CD8-positive, alpha-beta memory T cell (primary cell): ENCODE data around the gene SLC26A4. TPM values are rescaled to one million over a fixed set of nuclear protein-coding genes. Genes with fewer than 3 reads are reported as not detected.

ENCODE experiments used
- CTCF ChIA-PET: fragments of 350-600 bp; sonication (Branson Sonifier 250); formaldehyde crosslinking; loops from one replicate; lab custom pipeline; 2021; ENCODE audit warnings: antibody characterized with exemption; lab: Charles Lee
- POLR2A ChIA-PET: fragments of 350-600 bp; sonication (Branson Sonifier 250); formaldehyde crosslinking; loops from one replicate; lab custom pipeline; 2021; ENCODE audit warnings: antibody characterized with exemption; lab: Charles Lee
- DNase-seq, 5 donors: peaks; one replicate each; pipeline versions ENCODE4 v3.0.0 to v3.0.0-alpha.2; 2020 to 2022; ENCODE audit warnings: mixed read lengths in 1 of 5
- H3K27ac ChIP-seq: one replicate; pipeline ENCODE4 v1.7.0; 2013; ENCODE audit warnings: low read depth, mild to moderate bottlenecking, low read length, moderate library complexity
- H3K27me3 ChIP-seq: 2 replicates; pipeline ENCODE4 v1.7.0; 2013; ENCODE audit warnings: low read length, mild to moderate bottlenecking; ENCODE audit not compliant: insufficient read depth, poor library complexity, severe bottlenecking
- H3K36me3 ChIP-seq: 2 replicates; pipeline ENCODE4 v1.7.0; 2013; ENCODE audit warnings: mild to moderate bottlenecking, low read length, moderate library complexity; ENCODE audit not compliant: insufficient read depth
- H3K4me1 ChIP-seq: 2 replicates; pipeline ENCODE4 v1.7.0; 2013; ENCODE audit warnings: mild to moderate bottlenecking, low read length, moderate library complexity; ENCODE audit not compliant: insufficient read depth
- H3K4me3 ChIP-seq: 2 replicates; pipeline ENCODE4 v1.7.0; 2013; ENCODE audit warnings: mild to moderate bottlenecking, low read length
- H3K9me3 ChIP-seq: 2 replicates; pipeline ENCODE4 v1.7.0; 2013; ENCODE audit warnings: mild to moderate bottlenecking, low read length
- H3K27ac Mint-ChIP-seq, 8 donors: one replicate each; pipeline ENCODE4 v1.8.0; 2020 to 2021; ENCODE audit warnings: mixed read lengths in 8 of 8, mild to moderate bottlenecking in 6 of 8, inconsistent platforms in 3 of 8, moderate library complexity in 3 of 8
- H3K27me3 Mint-ChIP-seq, 2 donors: one replicate each; pipeline ENCODE4 v1.8.0; 2020 to 2021; ENCODE audit warnings: mixed read lengths in 2 of 2, mild to moderate bottlenecking in 1 of 2, moderate library complexity in 1 of 2
- H3K36me3 Mint-ChIP-seq, 3 donors: one replicate each; pipeline ENCODE4 v1.8.0; 2020 to 2021; ENCODE audit warnings: mixed read lengths in 3 of 3, inconsistent platforms in 1 of 3, mild to moderate bottlenecking in 1 of 3
- H3K4me1 Mint-ChIP-seq, 3 donors: one replicate each; pipeline ENCODE4 v1.8.0; 2020 to 2021; ENCODE audit warnings: mixed read lengths in 3 of 3, inconsistent platforms in 1 of 3, mild to moderate bottlenecking in 1 of 3
- H3K4me3 Mint-ChIP-seq, 7 donors: one replicate each; pipeline ENCODE4 v1.8.0; 2020 to 2021; ENCODE audit warnings: mixed read lengths in 7 of 7, mild to moderate bottlenecking in 6 of 7, moderate library complexity in 4 of 7, inconsistent platforms in 2 of 7
- H3K9me3 Mint-ChIP-seq, 5 donors: one replicate each; pipeline ENCODE4 v1.8.0; 2020 to 2022; ENCODE audit warnings: mixed read lengths in 5 of 5, mild to moderate bottlenecking in 3 of 5, moderate library complexity in 2 of 5, inconsistent platforms in 1 of 5
- polyA plus RNA-seq: library from polyadenylated mRNA; unstranded; fragments of 300-500 nt; fragmentation: Illumina TruSeq; gene quantifications from one replicate; pipeline ENCODE4 v1.2.3, GENCODE V29; 2021
- total RNA-seq, 2 experiments: library from RNA; stranded (reverse); gene quantifications; one replicate each; pipeline ENCODE4 v1.2.3, GENCODE V29; 2021

SLC26A4 gene
- total and polyA plus RNA-seq, 3 experiments from 2014 or later, result 0.78 to 2.1 TPM; not detected in 1

DNA sequence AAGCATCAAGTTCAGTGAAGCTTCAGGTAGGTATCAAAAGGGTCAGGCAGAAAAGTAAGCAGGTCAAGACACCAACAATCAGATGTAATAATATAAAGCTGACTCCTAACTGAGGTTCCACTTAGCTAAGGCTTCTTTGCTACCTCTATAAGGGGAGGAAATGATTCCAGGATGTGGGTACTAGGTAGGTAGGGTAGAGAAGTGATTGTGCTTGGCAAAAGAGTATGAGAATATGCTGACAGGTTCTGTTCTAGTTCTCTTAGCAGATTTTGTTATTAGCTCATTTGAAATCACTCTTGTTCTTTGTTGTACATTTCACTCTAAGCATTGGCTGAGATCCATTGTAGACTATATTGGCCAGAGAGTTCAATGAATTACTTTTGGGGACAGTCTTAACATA is 42.6 kb downstream of the SLC26A4 start:
- H3K4me3 Mint-ChIP-seq, result no peak overlapping the region
- H3K27ac Mint-ChIP-seq, result no peak overlapping the region
- H3K27me3 ChIP-seq, result no peaks in the 10 kb centered on the region
- no peaks in the 10 kb centered on the region for H3K9me3 Mint-ChIP-seq
- no peak for DNase-seq
- POLR2A ChIA-PET, result no interaction called here
- H3K9me3 ChIP-seq, result no peaks in the 10 kb centered on the region
- H3K4me1 ChIP-seq, result no peaks in the 10 kb centered on the region
- no peaks in the 10 kb centered on the region for H3K36me3 ChIP-seq
- H3K36me3 Mint-ChIP-seq, result no peaks in the 10 kb centered on the region
- H3K4me1 Mint-ChIP-seq, result peaks cover 0 to 5% (median 2%) of the 10 kb centered on the region in 3 donors
- no peak overlapping the region for H3K27ac ChIP-seq
- peaks cover 4 to 19% of the 10 kb centered on the region in 2 donors for H3K27me3 Mint-ChIP-seq
- H3K4me3 ChIP-seq, result no peak overlapping the region
- CTCF ChIA-PET, result interaction anchor here (1.2 kb wide), 1 partner anchor 40 kb away, joined by 4 read pairs; no protein-coding TSS in a partner anchor

DNA sequence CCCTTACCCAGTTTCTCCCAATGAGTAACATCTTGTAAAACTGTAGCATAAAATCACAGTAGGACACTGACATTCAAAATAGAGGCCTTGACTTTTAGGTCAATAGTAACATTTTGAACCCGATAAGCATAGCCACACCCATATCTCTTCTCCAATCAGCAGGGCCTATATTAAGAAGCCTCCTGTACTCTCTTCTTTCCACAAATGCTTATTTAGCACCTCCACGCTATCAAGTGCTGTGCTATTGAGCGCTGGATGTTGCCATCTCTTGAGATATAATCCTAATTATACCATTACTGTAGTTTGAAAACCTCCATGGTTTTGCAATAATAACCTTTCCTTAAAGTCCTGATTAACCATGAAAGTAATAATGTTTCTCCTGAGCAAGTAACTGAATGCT is 43.2 kb downstream of the SLC26A4 start:
- Histone ChIP-seq H3K4me1 (no peaks in the 10 kb centered on the region), H3K36me3 (no peaks in the 10 kb centered on the region), H3K4me3 (no peak overlapping the region), H3K27ac (no peak overlapping the region), H3K27me3 (no peaks in the 10 kb centered on the region), H3K9me3 (no peaks in the 10 kb centered on the region)
- Mint-ChIP-seq H3K27me3 (peaks cover 4 to 19% of the 10 kb centered on the region in 2 donors), H3K27ac (no peak overlapping the region), H3K9me3 (no peaks in the 10 kb centered on the region), H3K4me1 (peaks cover 0 to 5% (median 2%) of the 10 kb centered on the region in 3 donors), H3K4me3 (no peak overlapping the region), H3K36me3 (no peaks in the 10 kb centered on the region)
- no peak for DNase-seq
- CTCF ChIA-PET, result interaction anchor here (1.2 kb wide), 1 partner anchor 39 kb away, joined by 4 read pairs; no protein-coding TSS in a partner anchor
- POLR2A ChIA-PET, result no interaction called here

DNA sequence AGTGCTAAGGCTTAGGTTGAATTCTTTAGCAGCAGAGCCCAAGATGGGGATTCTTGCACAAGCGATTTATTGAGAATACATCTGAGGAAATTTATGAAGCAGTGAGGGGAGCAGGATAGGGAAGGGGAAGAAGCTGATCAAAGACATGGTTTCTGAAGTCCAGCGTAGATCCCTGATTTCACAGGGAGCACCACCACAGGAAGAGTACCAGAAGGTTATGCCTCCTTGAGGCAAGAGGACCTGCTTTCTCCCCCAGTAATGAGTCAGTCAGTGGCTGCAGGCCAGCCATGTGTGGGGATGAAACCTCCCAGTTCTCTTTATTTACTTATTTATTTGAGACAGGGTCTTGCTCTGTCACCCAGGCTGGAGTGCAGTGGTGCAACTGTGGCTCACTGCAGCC is 48.3 kb downstream of the SLC26A4 start:
- H3K27me3 Mint-ChIP-seq, result peaks cover 0 to 3% of the 10 kb centered on the region in 2 donors
- no peaks in the 10 kb centered on the region for H3K36me3 Mint-ChIP-seq
- H3K36me3 ChIP-seq, result no peaks in the 10 kb centered on the region
- H3K4me1 Mint-ChIP-seq, result no peaks in the 10 kb centered on the region
- no peaks in the 10 kb centered on the region for H3K9me3 ChIP-seq
- ChIA-PET CTCF (no interaction called here), POLR2A (no interaction called here)
- no peak for DNase-seq
- no peaks in the 10 kb centered on the region for H3K9me3 Mint-ChIP-seq
- H3K4me1 ChIP-seq, result no peaks in the 10 kb centered on the region
- no peak overlapping the region for H3K4me3 ChIP-seq
- no peaks in the 10 kb centered on the region for H3K27me3 ChIP-seq
- no peak overlapping the region for H3K27ac Mint-ChIP-seq
- H3K27ac ChIP-seq, result no peak overlapping the region
- H3K4me3 Mint-ChIP-seq, result no peak overlapping the region

DNA sequence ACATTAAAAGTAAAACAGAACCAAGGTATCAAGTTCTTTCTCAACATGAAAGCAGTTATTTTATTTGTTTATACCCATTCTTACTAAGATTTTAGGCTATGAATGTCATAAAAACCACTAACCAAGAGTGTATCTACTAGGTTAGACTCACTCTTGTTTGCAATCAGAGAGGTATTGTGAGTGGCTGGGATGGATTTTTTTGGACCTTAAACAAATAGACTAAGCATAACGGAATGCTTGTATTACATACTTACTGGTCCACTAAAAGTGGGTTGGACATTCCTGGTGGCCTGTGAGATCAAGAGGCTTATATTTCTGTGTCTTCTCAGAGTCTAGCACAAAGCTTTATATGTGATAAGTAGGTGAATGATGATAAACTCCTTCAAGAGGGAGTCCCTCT is 50.7 kb downstream of the SLC26A4 start:
- H3K4me3 ChIP-seq, result no peak overlapping the region
- H3K27me3 ChIP-seq, result no peaks in the 10 kb centered on the region
- Mint-ChIP-seq H3K36me3 (no peaks in the 10 kb centered on the region), H3K27me3 (peaks cover 0 to 10% of the 10 kb centered on the region in 2 donors), H3K4me1 (no peaks in the 10 kb centered on the region), H3K27ac (no peak overlapping the region), H3K4me3 (no peak overlapping the region), H3K9me3 (no peaks in the 10 kb centered on the region)
- no peak overlapping the region for H3K27ac ChIP-seq
- no peaks in the 10 kb centered on the region for H3K9me3 ChIP-seq
- no peaks in the 10 kb centered on the region for H3K4me1 ChIP-seq
- no peak for DNase-seq
- POLR2A ChIA-PET, result no interaction called here
- CTCF ChIA-PET, result no interaction called here
- H3K36me3 ChIP-seq, result no peaks in the 10 kb centered on the region

DNA sequence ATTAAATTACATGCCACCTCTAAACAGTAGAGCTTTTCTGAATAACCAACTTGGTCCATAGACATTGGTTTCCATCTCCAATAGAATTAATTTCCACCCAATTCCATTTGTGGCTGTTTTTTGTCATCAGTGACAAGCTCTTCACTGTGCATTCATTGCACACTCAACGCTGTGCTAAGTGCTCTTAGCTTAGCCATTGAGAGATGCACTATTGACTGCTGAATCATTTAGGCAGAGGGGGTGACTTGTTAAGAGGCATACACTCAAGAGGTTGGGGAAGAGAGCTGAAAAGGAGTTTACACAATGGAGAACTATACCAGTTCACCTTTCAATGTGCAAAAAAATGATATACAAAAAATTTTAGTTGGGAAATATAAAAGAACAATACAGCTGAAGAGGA is 51.4 kb downstream of the SLC26A4 start:
- Mint-ChIP-seq H3K27me3 (peaks cover 0 to 10% of the 10 kb centered on the region in 2 donors), H3K27ac (no peak overlapping the region), H3K4me3 (no peak overlapping the region), H3K4me1 (no peaks in the 10 kb centered on the region), H3K36me3 (no peaks in the 10 kb centered on the region), H3K9me3 (no peaks in the 10 kb centered on the region)
- DNase-seq, result no peak
- H3K36me3 ChIP-seq, result no peaks in the 10 kb centered on the region
- no peaks in the 10 kb centered on the region for H3K4me1 ChIP-seq
- no peaks in the 10 kb centered on the region for H3K27me3 ChIP-seq
- H3K9me3 ChIP-seq, result no peaks in the 10 kb centered on the region
- ChIA-PET CTCF (no interaction called here), POLR2A (no interaction called here)
- H3K4me3 ChIP-seq, result no peak overlapping the region
- no peak overlapping the region for H3K27ac ChIP-seq

DNA sequence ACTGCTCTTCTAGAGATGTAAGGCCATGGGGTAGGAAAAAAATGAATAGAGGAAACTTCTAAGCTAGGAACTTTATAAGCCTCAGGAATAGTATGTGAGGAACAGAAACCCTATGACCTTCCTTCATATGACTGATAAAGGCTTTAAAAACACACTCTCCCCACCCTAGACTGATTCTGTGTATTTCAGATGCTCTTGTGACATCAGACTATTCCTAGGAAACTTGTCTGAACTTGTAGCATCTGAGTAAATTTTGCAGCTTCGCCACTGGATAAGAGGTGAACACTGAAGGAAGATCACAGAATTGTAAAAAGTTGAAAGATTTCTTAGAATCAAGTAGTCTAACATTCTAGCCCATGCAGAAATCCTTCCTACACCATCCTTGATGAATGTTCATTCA is 52.3 kb downstream of the SLC26A4 start:
- H3K27me3 ChIP-seq, result no peaks in the 10 kb centered on the region
- no peaks in the 10 kb centered on the region for H3K4me1 ChIP-seq
- H3K9me3 ChIP-seq, result no peaks in the 10 kb centered on the region
- ChIA-PET CTCF (no interaction called here), POLR2A (no interaction called here)
- no peak overlapping the region for H3K4me3 Mint-ChIP-seq
- H3K4me1 Mint-ChIP-seq, result no peaks in the 10 kb centered on the region
- no peaks in the 10 kb centered on the region for H3K9me3 Mint-ChIP-seq
- no peak overlapping the region for H3K4me3 ChIP-seq
- no peaks in the 10 kb centered on the region for H3K36me3 ChIP-seq
- H3K36me3 Mint-ChIP-seq, result no peaks in the 10 kb centered on the region
- H3K27ac ChIP-seq, result no peak overlapping the region
- peaks cover 0 to 10% of the 10 kb centered on the region in 2 donors for H3K27me3 Mint-ChIP-seq
- no peak overlapping the region for H3K27ac Mint-ChIP-seq
- no peak for DNase-seq

DNA sequence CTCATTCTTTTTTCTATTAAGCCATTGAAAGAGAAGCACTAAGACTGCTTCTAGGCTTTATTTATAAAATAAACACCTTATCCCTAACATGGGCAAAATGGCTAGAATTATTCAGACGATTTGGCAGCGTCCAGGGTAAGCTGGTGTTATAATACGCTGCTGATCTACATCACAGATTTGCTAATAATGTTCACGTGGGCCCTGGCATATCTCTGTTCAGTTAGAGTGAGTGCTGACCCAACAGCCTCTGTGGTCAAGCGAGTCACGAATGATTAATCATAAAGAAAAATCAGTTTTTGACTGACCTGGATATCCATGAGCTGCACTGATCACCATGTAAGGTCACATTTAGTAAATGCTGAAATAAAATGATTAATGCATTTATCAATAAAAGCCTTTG is 54.9 kb downstream of the SLC26A4 start:
- Histone ChIP-seq H3K9me3 (no peaks in the 10 kb centered on the region), H3K36me3 (no peaks in the 10 kb centered on the region), H3K4me1 (no peaks in the 10 kb centered on the region), H3K4me3 (no peak overlapping the region), H3K27me3 (no peaks in the 10 kb centered on the region), H3K27ac (no peak overlapping the region)
- POLR2A ChIA-PET, result no interaction called here
- peaks cover 0 to 13% of the 10 kb centered on the region in 2 donors for H3K27me3 Mint-ChIP-seq
- CTCF ChIA-PET, result no interaction called here
- no peak for DNase-seq
- H3K36me3 Mint-ChIP-seq, result no peaks in the 10 kb centered on the region
- H3K4me1 Mint-ChIP-seq, result no peaks in the 10 kb centered on the region
- H3K4me3 Mint-ChIP-seq, result no peak overlapping the region
- no peak overlapping the region for H3K27ac Mint-ChIP-seq
- H3K9me3 Mint-ChIP-seq, result no peaks in the 10 kb centered on the region

DNA sequence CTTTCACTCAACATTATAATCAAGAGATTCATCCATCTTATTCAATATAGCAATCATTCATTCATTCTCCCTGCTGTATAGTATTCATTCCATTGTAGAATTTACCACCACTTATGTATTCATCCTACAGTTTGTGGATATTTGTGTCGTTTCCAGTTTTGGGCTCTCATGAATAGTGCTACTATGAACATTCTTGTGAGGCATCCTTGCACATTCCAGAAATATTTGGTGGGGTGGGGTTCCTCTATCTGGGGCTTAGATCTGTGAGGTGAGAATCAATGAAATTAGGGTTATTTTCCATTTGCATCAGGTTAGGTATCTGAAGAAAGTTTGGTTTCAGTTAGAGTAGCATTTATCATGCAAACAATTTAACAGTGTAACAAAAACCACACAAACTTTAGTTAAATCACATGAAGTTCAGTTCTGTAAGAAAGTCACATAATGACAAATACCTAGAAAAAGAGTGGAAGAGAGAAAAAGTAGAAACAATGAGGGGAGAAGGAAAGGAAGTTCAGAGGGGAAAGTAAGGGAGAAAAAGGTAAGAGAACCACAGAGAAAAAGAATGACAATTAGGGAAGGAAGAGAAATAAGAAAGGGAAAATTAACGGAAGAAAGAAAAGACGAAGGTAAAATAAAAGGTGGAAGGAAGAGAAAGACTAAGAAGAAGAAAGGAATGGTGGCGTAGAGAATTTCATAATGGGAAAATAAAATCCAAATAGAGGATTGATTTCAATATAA is 58.0 kb downstream of the SLC26A4 start:
- Mint-ChIP-seq H3K4me1 (no peaks in the 10 kb centered on the region), H3K27ac (no peak overlapping the region), H3K27me3 (peaks cover 0 to 10% of the 10 kb centered on the region in 2 donors), H3K9me3 (no peaks in the 10 kb centered on the region), H3K36me3 (no peaks in the 10 kb centered on the region), H3K4me3 (no peak overlapping the region)
- no peaks in the 10 kb centered on the region for H3K9me3 ChIP-seq
- POLR2A ChIA-PET, result no interaction called here
- DNase-seq, result no peak
- no peaks in the 10 kb centered on the region for H3K36me3 ChIP-seq
- H3K4me1 ChIP-seq, result no peaks in the 10 kb centered on the region
- H3K27ac ChIP-seq, result no peak overlapping the region
- H3K27me3 ChIP-seq, result no peaks in the 10 kb centered on the region
- no peak overlapping the region for H3K4me3 ChIP-seq
- CTCF ChIA-PET, result interaction anchor here (1.5 to 1.8 kb wide), 2 partner anchors 25 to 156 kb away, joined by 4 to 10 read pairs; partner anchors contain the start of gene CBLL1
